ENCODE data around the gene KDM2B. TPM values are rescaled to one million over a fixed set of nuclear protein-coding genes. Genes with fewer than 3 reads are reported as not detected.

KDM2B gene
- polyA plus RNA-seq, 2 of the 4 experiments (the other 2 are of a cell fraction), result 10.4 to 18.4 TPM

DNA sequence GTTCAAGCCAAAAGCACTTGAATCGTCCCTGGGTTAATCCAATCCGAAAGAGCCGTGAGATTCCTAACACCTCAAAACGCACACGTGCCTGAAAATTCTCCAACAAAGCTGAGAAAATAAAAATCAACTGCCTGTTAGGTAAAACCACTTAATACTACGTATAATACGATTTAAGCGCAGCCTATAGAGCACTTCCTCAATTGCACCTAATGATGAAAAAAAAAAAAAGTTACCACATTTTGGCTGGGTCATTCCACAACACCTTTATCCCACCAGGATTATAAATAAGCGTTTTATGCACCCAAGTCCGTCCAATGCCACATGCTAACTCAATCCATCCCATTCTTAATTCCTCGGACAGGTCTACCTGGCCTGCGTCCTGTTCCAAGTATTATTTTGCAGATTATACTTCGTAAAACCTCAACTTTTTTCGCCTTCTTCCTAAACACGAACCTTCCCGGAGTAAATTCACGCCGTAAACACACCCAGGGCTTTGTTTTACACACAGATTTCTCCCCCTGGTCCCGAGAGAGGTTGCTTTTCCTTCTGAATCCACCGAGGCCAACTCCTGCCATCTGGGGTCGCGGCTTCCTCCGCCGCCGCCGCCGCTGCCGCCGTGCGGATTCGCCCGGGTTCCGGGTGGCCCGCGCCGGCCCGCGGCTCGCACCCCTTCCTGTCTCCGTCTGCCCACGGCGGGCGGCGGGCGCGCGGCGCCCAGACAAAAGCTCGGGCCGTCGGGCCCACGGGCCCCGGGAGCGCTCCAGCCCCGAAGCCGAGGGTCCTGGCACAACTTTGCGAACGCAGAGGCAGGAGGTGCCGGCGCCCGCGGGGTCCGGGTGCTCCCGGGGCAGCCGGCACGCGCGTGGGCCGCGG, 114.7 kb downstream of the KDM2B start:
- POLR2A ChIA-PET, result interaction anchor here (0.5 kb wide), 1 partner anchor 26 kb away, joined by 3 read pairs; no protein-coding TSS in a partner anchor
- Histone ChIP-seq H3K9me3 (no peaks in the 10 kb centered on the region), H3K27ac (peak overlapping the region; percentile 79 to 93), H3K4me3 (peak overlapping the region; percentile 67), H3K4me2 (peak overlapping the region; percentile 81), H3K4me1 (peaks cover 9% of the 10 kb centered on the region)
- FAIRE-seq, result no peak
- TF ChIP-seq ZNF302 (CRISPR knock-in tag; IDR thresholded peaks at IDR 0.05) (no peak), POLR2A (IDR thresholded peaks at IDR 0.05; ENCODE audit: low read length) (no peak), MYC (IDR thresholded peaks at IDR 0.05; ENCODE audit: borderline replicate concordance, low read length) (no peak), EHMT2 (IDR thresholded peaks at IDR 0.05; ENCODE audit: low read depth) (no peak), NFE2L2 (conservative IDR thresholded peaks at IDR 0.05; ENCODE audit: low read length) (no peak), JUNB (IDR thresholded peaks at IDR 0.05) (no peak), JUN (IDR thresholded peaks at IDR 0.05) (no peak), HOXB5 (CRISPR knock-in tag; IDR thresholded peaks at IDR 0.05) (no peak), GATA3 (IDR thresholded peaks at IDR 0.05; ENCODE audit: borderline replicate concordance) (no peak), CBX2 (IDR thresholded peaks at IDR 0.05; ENCODE audit: borderline replicate concordance, low read depth) (no peak), KDM5A (IDR thresholded peaks at IDR 0.05) (no peak), ATOH8 (CRISPR knock-in tag; IDR thresholded peaks at IDR 0.05; ENCODE audit: low read depth) (no peak), NPAS2 (CRISPR knock-in tag; IDR thresholded peaks at IDR 0.05; ENCODE audit: borderline replicate concordance) (no peak), BHLHE40 (IDR thresholded peaks at IDR 0.05; ENCODE audit: low read depth, low read length) (no peak), USF2 (IDR thresholded peaks at IDR 0.05) (no peak), FOXS1 (CRISPR knock-in tag; IDR thresholded peaks at IDR 0.05) (no peak), EP300 (IDR thresholded peaks at IDR 0.05) (no peak), HMGXB4 (CRISPR knock-in tag; IDR thresholded peaks at IDR 0.05; ENCODE audit: borderline replicate concordance) (no peak)
- TF ChIP-seq, protein P1, sequence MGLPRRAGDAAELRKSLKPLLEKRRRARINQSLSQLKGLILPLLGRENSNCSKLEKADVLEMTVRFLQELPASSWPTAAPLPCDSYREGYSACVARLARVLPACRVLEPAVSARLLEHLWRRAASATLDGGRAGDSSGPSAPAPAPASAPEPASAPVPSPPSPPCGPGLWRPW (IDR thresholded peaks at IDR 0.05), result no peak
- TF ChIP-seq, protein P2, sequence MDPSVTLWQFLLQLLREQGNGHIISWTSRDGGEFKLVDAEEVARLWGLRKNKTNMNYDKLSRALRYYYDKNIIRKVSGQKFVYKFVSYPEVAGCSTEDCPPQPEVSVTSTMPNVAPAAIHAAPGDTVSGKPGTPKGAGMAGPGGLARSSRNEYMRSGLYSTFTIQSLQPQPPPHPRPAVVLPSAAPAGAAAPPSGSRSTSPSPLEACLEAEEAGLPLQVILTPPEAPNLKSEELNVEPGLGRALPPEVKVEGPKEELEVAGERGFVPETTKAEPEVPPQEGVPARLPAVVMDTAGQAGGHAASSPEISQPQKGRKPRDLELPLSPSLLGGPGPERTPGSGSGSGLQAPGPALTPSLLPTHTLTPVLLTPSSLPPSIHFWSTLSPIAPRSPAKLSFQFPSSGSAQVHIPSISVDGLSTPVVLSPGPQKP (IDR thresholded peaks at IDR 0.05; ENCODE audit: low read depth, low read length), result no peak
- ATAC-seq, result no peak; a peak in 2 of 6 replicates
- peak; percentile 21 to 43 for DNase-seq (ENCODE audit: low read depth in 1 of 2, low spot score in 1 of 2)
- CTCF ChIA-PET, result interaction anchor here (5.6 kb wide), 1 partner anchor 23 kb away, joined by 40 read pairs; no protein-coding TSS in a partner anchor
- WGBS (ENCODE audit: missing lambda C conversion rate), result 21% methylated on average over 61 of the region's 70 CpGs

- TF ChIP-seq BHLHE40 (IDR thresholded peaks at IDR 0.05; ENCODE audit: low read depth, low read length), result no peak
- no peak for TF ChIP-seq E2F6 (IDR thresholded peaks at IDR 0.05; ENCODE audit: borderline replicate concordance, low read depth)
- no peak for TF ChIP-seq HOXA7 (CRISPR knock-in tag; IDR thresholded peaks at IDR 0.05)
- TF ChIP-seq RFX5 (IDR thresholded peaks at IDR 0.05), result no peak
- no peak for TF ChIP-seq RNF2 (IDR thresholded peaks at IDR 0.05; ENCODE audit: borderline replicate concordance, low read depth)
- no peak for TF ChIP-seq CBX2 (IDR thresholded peaks at IDR 0.05; ENCODE audit: borderline replicate concordance, low read depth)
- no peak for TF ChIP-seq MAFK (IDR thresholded peaks at IDR 0.05; ENCODE audit: partially characterized antibody)
- no peak for TF ChIP-seq KDM1A (IDR thresholded peaks at IDR 0.05; ENCODE audit: low read depth)
- TF ChIP-seq FOSL2 (IDR thresholded peaks at IDR 0.05), result no peak
- TF ChIP-seq FOSL2 (CRISPR knock-in tag; IDR thresholded peaks at IDR 0.05), result no peak
- no peak for TF ChIP-seq TFCP2L1 (CRISPR knock-in tag; IDR thresholded peaks at IDR 0.05)
- TF ChIP-seq, protein P1 (IDR thresholded peaks at IDR 0.05), result no peak
- TF ChIP-seq HOXB5 (CRISPR knock-in tag; IDR thresholded peaks at IDR 0.05), result no peak
- TF ChIP-seq MAZ (IDR thresholded peaks at IDR 0.05; ENCODE audit: borderline replicate concordance, low read depth, low read length), result no peak
- TF ChIP-seq SREBF2 (IDR thresholded peaks at IDR 0.05), result no peak
- TF ChIP-seq RCOR1 (IDR thresholded peaks at IDR 0.05; ENCODE audit: low read depth, low read length), result no peak
- no peak for TF ChIP-seq CHD4 (IDR thresholded peaks at IDR 0.05; ENCODE audit: borderline replicate concordance)
- no peak for FAIRE-seq
- Histone ChIP-seq H3K4me2 (no peak overlapping the region), H3K27ac (no peak overlapping the region), H3K4me3 (no peak overlapping the region), H3K4me1 (peaks cover 9% of the 10 kb centered on the region), H3K9me3 (no peaks in the 10 kb centered on the region)
- ATAC-seq, result no peak
- 97% methylated on average over 12 of the region's 13 CpGs for WGBS (ENCODE audit: missing lambda C conversion rate)
- ChIA-PET POLR2A (no interaction called here), CTCF (interaction anchor here (0.9 to 5.6 kb wide), 4 partner anchors 8 to 21 kb away, joined by 3 to 40 read pairs (median 3); no protein-coding TSS in a partner anchor)
- DNase-seq (ENCODE audit: low read depth in 1 of 2, low spot score in 1 of 2), result no peak
Measured at GRCh38 chr12:121464331-121464730, 116.5 kb downstream of the KDM2B start.
